ENCODE results near the gene WWP2.
"Not testable (repeated sequence)": the region's sequence is repeated elsewhere in the genome, so short reads cannot be mapped to it uniquely, and the experiment has no call there.

The WWP2 gene

DNA sequence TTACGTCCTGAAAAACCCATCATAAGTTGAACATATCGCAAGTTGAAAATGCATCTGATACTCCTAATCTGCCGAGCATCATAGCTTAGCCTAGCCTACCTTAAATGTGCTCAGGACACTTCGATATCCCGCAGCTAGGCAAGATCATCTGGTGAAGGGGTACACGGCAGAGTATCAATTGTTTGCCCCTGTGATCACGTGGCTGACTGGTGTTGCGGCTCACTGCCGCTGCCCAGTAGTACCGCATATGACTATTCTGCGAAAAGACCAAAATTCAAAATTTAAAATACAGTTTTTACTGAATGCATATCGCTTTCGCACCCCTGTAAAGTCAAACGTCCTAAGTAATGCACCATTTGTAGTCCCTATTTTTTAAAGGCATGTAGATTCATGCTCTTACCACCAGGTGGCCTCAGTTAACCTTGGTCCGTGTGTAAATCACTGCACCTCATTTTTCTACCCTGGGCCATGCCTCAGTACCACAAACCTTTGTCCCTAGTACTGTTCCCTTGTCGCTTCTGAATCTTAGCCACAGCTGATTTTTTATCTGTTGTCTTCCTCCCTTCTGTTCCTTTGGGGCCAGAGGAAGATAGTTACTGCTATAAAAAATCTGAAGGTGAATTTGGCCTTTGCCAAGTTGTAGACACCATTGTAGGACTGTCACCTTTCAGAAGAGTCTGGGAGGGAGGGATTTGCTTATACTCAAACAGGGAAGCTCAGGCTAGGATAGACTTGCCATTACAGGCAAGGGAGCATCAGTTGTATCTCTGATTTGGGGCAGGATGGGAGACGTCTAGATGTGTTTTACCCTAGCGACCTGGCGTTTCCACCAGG, 34.4 kb downstream of the WWP2 start:
- no peak for DNase-seq (ENCODE audit: low read depth)

DNA sequence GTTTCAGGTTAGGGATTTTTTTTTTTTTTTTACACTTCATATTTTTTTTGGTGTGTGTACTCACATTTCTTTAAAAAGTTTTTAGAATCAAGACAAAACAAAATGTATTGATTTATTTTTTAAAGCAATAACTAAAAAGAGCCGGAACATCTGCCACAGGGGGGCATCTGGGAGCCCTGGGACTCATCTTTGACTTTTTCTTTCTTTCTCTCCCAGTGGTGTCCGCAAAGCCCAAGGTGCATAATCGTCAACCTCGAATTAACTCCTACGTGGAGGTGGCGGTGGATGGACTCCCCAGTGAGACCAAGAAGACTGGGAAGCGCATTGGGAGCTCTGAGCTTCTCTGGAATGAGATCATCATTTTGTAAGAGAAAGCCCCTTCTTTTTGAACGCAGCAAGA, 36.3 kb downstream of the WWP2 start:
- no peak for DNase-seq (ENCODE audit: low read depth)

DNA sequence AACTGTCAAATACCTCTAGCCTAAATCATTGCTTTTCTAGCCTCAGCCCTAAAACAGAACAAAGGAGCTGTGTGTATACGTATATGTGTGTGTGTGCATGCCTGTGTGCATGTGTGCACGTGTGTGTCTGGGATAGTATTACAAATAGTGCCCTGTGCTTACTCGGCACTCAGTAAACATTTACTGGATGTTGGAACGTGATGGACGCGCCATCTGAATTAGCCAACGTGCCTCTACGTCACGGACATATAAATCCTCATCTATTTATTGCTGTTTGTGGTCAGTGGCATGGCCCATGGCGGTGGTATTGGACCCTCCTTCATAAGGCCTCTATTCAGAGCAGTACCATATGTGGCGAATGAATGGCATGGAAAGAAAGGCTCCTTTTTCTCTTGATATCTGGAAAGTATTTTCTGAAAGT, 37.5 kb downstream of the WWP2 start:
- DNase-seq (ENCODE audit: low read depth) = no peak

DNA sequence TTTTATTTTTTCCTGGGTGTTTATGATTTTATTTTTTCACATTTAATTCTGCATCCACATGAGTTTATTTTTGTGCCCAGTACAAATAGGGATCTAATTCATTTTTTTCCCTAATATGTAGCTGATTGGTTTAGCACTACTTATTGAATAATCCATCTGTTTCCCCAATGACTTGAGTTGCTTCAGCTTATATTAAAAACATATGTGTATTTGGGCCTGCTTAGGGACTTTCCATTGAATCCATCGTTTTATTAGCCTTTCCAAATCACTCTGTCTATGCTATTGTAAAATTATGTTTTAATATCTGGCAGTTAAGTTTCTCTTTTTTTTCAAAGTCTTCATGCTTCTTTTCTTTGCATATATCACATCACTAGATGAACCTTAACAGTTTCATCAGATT, 42.2 kb downstream of the WWP2 start:
- DNase-seq (ENCODE audit: low read depth) = no peak

DNA sequence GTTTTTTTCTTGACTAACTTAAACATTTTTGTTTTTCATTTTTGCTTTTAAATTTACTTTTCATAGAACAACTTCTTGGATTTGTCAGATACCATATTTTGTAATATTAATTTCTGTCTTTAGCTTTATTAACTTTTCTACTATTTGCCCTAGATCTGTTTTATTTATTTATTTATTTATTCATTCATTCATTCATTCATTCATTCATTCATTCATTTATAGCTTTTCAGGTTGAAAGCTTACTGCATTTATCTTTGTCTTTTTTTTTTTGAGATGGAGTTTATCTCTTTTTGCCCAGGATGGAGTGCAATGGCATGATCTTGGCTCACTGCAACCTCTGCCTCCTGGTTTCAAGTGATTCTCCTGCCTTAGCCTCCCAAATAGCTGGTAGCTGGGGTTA, 44.6 kb downstream of the WWP2 start:
- not testable (repeated sequence) for DNase-seq (ENCODE audit: low read depth)

DNA sequence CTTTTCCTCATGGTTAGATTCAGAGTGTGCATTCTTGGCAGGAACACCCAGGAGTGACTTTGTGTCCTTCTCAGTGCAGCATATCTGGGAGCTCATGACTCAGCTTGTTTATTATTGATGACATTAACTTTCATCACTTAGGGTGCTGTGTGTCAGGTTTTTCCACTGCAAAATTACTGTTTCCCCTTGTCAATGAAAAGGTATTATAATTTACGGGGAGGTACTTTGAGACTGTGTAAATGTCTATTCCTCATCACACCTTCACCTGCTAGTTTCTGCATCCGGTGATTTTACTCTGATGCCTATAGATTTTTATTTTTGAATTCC, 50.5 kb downstream of the WWP2 start:
- DNase-seq (ENCODE audit: low read depth) = no peak

DNA sequence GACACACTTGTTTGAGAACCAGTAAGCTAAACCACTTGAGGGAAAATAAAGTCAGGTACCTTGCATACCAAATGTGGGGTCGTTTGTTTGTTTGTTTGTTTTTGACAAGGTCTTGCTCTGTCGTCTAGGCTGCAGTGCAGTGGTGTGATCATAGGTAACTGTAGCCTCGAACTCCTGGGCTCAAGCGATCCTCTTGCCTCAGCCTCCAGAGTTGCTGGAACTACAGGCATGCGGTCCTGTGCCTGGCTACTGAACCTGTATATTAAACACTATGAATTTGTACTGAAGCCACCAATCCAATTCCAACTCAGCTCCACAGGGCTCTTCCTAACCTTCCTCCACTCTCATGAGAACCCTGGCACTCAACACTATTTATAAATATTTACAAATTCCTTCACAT, 51.9 kb downstream of the WWP2 start:
- no peak for DNase-seq (ENCODE audit: low read depth)

DNA sequence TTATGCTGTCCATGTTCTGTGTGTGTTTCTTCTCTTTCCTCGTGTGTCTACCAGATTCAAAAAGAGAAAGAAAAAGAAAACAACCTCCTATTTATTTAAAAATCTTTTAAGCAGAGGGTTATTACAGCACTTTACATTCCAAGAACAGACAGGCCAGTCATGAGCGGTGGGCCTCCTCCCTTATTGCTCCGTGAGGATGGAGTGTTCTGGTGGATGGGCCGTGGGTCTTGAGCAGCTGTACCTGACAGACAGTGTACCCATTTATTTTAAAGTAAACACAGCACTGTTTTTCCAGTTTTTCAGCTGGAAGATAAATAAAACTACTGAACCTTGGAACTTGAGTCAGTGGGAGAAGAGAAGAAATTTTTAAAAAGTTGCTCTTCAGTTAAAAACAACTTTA, 52.4 kb downstream of the WWP2 start:
- DNase-seq (ENCODE audit: low read depth) = no peak

DNA sequence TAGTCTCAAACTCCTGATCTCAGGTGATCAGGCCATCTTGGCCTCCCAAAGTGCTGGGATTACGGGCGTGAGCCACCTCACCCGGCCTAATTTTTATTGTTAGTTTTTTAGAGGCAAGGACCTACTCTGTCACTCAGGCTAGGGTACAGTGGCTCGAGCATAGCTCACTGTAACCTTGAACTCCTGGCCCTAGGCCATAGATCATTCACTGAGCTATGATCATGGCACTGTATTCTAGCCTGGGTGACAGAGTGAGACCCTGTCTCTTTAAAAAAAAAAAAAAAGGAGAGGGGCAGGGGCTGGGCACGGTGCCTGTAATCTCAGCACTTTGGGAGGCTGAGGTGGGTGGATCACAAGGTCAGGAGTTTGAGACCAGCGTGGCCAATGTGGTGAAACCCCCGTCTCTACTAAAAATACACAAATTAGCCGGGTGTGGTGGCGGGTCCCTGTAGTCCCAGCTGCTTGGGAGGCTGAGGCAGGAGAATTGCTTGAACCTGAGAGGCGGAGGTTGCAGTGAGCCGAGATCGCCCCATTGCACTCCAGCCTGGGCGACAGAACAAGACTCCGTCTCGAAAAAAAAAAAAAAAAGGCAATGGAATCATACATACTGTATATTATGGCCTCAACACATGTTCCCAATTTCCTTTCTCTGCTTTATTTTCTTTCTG, 53.2 kb downstream of the WWP2 start:
- DNase-seq (ENCODE audit: low read depth) = not testable (repeated sequence)

DNA sequence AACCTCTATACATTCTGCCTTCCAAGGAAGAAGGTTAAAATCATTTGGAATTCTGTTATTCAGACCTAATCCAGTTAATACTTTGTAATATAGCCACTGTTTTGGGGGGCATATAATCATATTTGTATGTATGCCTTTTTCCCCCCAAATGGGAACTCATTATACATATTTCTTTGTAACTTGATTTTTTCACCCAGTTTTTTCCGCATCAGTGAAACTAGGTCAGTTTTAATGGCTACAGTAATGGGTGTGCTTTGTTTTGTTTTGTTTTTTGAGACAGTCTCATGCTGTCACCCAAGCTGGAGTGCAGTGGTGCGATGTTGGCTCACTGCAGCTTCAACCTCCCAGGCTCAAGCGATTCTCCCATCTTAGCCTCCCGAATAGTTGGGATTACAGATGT, 54.9 kb downstream of the WWP2 start:
- DNase-seq (ENCODE audit: low read depth) = no peak

DNA sequence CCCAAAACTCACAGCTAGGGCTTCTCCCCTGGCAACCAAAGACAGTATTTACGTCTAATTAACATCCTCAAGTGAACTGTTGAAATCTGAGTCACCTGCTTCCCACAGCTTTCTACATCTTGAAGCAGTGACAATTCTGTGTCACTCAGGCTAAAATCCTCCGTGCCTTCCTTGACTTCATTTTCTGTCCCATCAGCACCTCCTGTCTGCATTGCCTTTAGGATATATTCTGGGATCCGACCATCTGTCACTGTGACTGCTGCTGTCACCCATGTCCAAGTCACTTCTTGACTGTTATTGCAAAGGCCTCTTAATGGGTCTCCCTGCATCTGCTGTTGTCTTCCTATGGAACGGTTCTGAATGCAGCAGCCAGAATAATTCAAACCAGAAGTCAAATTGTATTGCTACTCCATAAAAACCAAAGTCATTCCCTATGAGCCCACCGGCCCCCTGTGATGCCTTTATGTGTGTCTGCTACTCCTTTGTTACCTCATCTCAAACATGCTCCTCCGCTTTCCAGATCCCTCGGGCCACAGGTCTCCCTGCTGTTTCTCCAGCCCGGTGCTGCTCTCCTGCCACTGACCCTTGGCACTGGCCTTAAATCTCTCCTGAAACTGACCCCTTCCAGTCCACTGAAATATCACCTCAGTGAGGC, 56.9 kb downstream of the WWP2 start:
- DNase-seq (ENCODE audit: low read depth) = no peak

DNA sequence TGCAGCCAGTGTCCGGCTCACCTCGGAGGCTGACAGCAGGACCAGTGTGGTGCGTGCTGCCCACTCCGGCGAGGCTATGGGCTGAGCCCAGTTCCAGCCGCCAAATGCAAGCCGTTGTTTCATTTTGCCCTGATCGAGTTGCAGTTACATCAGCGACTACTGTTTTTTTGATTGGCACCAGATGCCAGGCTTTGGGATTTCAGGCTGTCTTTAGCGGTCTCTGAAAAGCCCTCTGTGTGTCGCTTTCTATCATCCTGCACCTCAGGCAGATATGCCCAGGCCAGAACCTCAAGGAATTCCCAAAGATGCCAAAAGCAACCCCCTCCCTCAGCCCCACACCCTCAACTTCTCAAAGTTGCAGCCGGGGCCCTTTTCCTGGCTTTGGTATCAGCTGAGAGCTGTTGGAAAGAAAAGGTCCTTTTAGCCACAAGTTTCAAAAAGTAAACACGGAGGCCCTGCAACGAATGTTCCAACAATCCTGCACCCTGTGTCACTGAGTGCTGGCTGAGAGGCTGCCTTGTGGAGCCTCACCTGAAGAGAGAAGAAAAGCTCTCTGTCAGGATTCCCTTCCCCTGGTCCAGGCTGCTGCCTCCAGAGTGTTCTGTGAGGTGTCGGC, 58.9 kb downstream of the WWP2 start:
- DNase-seq (ENCODE audit: low read depth) = no peak

DNA sequence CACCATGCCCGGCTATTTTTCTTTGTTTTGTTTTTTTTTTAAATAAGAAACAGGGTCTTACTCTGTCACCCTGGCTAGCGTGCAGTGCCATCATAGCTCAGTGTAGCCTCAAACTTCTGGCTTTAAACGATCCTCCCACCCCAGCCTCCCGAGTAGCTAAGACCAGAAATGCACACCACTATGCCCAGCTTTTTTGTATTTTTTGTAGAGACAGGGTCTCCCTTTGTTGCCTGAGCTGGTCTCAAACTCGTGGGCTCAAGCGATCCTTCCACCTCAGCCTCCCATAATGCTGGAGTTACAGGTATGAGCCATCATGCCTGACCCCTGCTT, 59.7 kb downstream of the WWP2 start:
- DNase-seq (ENCODE audit: low read depth) = no peak

DNA sequence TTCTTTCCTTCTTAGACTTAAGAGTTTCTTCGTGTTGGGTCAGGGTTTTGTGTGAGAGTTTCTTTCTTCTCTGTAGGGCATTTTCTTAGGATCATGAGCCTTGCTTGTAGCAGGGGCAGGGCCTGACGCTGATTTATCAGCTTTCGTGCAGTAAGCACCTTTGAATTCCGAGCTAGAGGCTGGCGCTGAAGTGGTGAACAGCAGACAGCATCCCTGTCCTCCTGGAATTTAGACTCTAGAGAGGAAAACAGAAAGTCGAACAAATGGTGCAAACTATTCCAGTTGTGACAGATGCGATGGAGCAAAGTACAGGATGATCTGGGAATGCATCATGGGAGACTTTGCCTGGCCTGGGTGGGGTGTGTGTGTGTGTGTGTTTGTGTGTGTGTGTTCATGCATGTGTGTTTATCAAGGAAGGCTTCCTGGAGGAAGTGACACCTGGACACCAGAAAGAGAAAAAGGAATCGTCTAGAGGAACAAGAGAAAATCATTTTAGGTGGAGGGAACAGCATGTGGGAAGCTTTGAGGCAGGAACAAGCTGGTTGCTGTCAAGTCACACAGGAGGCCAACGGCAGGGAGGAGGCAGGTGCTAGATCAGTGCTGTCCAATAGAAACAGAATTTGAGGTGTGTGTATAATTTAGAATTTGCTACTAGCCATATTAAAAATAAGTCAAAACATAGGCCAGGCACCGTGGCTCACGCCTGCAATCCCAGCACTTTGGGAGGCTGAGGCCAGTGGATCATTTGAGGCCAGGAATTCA, 60.2 kb downstream of the WWP2 start:
- DNase-seq (ENCODE audit: low read depth) = no peak

DNA sequence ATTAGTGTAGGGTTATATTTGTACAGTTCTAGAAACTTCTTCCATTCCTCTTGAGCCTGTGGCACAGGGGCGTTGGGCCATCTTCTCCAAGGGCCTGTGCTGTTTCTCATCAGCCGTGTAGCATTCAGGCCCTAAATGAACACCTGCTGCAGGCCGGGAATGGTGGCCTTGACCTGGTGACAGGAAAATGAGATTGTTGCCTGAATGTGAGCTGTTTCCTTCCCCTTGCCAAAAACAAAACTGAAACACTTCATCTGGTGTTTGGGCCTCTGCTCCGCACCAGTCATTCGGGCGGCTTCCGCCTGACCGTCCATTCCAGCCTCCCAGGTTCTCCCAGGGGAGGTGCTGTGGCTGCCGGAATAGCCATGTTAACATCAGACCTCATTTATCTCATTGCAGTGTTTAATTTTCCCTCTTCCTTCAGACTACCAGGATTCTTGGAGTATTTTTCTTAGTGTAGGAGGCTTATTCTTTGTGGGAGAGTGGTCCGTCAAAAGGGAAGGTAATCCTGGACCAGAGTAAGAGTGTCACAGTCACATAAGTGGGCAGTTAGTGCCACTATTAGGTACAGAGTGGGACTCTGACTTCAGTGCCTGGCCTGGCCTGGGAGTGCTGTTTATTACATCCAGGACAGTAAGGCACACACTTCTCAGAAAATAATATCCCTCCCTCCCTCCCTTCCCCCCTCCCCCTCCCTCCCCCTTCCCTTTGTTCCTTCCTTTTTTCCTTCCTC, 61.9 kb downstream of the WWP2 start:
- DNase-seq (ENCODE audit: low read depth) = no peak

DNA sequence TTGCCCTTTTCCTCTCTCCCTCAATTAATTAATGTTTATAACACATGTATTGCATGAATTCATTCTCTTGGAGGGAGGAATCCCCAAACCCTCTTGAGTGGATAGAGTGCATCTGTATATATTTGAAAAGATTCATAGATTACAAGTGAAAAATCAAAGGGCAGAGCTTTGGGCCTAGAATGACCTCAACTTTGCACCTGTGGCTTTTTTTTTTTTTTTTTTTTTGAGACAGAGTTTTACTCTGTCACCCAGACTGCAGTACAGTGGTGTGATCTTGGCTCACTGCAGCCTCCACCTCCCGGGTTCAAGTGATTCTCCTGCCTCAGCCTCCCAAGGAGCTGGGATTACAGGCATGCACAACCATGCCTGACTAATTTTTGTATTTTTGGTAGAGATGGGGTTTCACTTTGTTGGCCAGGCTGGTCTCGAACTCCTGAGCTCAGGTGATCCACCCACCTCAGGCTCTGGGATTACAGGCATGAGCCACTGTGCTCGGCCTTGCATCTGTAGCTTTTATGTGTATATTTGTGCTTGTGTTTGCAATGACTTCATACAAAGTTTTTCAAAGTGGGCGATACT, 62.5 kb downstream of the WWP2 start:
- not testable (repeated sequence) for DNase-seq (ENCODE audit: low read depth)

DNA sequence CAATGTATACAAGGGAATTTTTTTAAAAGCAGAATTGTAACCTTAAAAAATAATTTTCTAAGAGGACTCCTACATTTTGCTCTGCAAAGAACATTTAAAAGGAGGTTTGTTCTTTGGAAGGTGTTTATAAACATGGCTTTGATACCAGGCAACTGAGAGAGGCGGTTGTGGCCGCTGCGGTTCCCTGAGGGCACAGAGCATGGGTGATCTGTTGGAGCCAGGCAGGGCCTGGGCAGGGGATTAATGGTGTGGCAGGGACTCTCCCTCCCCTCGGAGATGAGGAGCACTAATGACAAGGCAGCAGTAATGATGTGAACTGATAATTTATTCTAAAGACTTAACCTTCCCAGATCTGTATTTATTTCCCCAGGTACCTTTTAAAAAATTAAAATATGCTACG, 65.4 kb downstream of the WWP2 start:
- no peak for DNase-seq (ENCODE audit: low read depth)

DNA sequence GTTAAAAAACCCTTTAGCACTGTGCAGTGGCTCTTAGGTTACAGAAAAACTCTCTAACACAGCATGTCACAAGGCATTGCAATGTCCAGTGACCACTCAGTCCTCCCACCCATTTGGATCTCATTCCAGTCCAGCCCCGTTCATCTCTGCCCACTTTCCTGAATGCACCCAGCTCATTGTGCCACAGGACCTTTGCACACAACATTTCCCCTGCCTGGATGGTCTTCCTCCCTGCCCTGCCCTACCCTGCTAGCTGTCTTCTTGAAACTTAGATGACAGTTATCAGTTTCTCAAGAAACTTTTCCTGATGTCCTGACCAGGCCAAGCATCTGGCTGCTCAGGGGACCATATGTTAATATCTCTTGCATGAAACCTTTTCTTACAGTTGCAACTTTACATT, 67.2 kb downstream of the WWP2 start:
- no peak for DNase-seq (ENCODE audit: low read depth)

DNA sequence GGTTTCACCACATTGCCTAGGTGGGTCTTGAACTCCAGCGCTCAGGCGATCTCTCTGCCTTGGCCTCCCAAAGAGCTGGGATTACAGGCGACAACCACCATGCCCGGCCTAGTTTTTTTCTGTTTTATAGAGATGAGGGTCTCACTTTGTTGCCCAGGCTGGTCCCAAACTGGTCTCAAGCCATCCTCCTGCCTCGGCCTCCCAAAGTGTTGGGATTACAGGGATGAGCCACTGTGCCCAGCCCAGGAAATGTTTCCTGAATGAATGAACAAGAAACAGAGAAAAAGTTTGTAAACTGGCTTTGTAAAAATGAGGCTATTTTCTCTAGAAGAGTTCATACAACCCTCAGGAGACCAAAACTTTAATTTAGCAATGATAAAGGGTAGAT, 68.0 kb downstream of the WWP2 start:
- no peak for DNase-seq (ENCODE audit: low read depth)

DNA sequence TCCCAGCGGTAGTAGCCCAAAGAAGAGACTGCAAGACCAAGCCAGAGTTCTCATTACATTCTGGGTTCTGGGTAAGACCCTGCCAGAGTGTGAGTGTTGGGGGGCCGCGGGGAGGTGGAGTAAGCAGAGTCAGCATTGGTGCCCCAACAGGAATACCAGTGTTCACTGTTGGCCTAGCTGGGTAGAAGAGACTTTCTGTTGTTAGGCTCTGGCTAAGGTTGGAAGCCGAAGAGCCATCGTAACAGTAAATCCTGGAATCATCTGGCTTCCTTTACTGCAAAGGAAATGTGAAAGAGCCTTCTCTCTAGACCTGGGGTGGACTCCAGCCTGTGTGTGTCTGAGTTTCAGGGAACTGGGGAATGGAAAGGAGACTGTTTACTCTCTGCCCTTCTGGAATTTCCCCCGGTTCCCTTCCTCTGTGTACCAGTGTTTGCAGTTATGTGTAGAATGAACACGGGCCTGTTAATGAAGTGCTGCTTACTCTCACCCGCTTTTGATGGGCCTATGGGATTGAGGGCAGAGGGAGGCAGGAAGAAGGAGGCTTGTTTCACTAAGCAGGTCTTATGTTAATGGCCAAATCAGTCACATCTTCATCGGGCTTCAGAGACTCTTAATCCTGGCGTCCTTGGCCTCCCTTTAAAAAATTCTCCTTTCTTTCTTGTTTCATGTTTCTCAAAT, 68.5 kb downstream of the WWP2 start:
- DNase-seq (ENCODE audit: low read depth) = no peak

Measured in stimulated activated CD8-positive, alpha-beta memory T cell treated with anti-CD3 and anti-CD28 coated beads, Interleukin-12 subunit alpha, Interleukin-12 subunit beta, amount 100 ng/mL, for 4 hours (primary cell).